A172 (cell line): ENCODE measurements around the gene SMARCB1. TPM values are rescaled to one million over a fixed set of nuclear protein-coding genes. Genes with fewer than 3 reads are reported as not detected.

Experiments
- DNase-seq: peaks from one replicate; pipeline ENCODE4 v3.0.0-alpha.2; 2015; ENCODE audit warnings: low spot score
- total RNA-seq: library from RNA; depleted of rRNA; stranded (reverse); fragments of >200 nt; shearing (Covaris generic); gene quantifications from 2 replicates; pipeline ENCODE4 v1.2.3, GENCODE V29; 2014

Gene SMARCB1
- total RNA-seq, 1 experiment from 2014 or later: 168 TPM

DNA sequence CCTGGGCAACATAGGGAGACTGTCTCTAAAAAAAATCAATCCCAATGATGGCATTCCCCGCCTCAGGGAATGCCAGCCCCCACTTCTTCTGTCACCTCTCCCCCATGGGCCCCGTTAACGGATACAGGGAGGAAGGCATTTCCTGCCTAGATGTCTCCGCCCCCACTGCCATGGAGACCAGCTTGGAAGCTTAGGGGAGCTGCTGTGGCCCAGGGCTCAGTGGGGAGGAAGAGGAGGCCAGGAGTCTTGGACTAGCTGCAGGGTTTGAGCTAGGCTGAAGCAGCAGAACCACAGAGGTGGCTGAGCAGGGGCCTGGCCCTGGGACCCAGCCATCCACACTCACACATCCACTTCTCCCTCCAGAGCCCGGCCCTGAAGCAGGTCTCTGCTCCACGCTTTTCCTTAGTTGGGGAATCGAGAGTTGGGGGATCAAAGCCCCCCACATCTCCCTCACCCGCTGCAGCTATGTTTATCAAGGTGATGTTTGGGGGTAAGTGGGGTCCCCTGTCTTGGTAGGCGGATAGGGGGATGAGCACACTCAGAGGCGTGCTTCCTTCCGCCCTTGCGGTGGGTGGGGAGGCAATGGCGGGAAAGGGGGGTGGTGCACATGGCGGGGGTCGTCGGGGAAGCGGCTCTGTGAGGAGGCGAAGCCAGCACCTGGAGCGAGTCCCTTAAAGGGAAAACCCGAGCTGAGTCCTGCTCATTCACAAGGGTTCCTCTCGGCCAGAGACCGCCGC lies 23.8 kb upstream of the SMARCB1 start, which contains the start of gene C22orf15:
Gene C22orf15 (plus strand): TSS at position 149 of the 737 bp plus-strand sequence. CDS start 317 bp downstream, at position 466.
- peak; percentile 46 for DNase-seq

DNA sequence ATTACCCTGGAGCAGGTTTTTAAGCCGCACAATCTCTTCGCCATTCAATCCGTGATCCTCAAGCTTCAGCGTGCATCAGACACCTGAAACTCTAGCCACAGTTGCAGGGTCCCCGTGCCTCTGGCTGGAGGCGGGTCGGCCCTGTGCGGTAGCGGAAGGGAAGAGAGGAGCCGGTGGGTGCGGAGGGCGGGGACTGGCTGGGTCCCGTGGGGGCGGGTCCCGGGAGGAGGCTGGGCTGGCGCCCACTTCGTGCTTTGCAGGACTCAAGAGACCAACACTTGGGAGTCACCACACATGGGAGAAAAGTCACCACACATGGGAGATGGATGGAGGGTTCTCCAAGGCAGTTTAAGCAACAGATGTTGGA lies 23.2 kb upstream of the SMARCB1 start:
- no peak for DNase-seq

DNA sequence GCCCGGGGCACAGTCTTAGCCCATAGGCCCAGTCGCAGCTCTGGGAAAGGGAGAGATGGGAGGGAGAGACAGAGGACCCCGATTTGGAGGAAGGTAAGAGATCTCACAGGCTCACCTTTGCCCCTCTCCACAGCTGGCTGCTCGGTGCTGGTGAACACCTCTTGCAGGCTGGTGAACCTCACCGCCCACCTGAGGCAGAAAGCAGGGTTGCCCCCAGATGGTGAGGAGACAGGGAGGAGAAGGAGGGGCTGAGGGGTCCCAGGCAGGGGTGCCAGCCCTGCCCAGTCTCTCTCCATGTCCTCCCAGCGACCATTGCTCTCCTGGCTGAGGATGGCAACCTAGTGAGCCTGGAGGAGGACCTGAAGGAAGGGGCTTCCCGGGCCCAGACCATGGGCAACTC lies 22.8 kb upstream of the SMARCB1 start:
- no peak for DNase-seq

GRCh38 chr22:23764899-23765881 lies 21.6 kb upstream of the SMARCB1 start:
- no peak for DNase-seq

- DNase-seq: no peak
Measured at GRCh38 chr22:23767303-23767672, 19.5 kb upstream of the SMARCB1 start.

DNA sequence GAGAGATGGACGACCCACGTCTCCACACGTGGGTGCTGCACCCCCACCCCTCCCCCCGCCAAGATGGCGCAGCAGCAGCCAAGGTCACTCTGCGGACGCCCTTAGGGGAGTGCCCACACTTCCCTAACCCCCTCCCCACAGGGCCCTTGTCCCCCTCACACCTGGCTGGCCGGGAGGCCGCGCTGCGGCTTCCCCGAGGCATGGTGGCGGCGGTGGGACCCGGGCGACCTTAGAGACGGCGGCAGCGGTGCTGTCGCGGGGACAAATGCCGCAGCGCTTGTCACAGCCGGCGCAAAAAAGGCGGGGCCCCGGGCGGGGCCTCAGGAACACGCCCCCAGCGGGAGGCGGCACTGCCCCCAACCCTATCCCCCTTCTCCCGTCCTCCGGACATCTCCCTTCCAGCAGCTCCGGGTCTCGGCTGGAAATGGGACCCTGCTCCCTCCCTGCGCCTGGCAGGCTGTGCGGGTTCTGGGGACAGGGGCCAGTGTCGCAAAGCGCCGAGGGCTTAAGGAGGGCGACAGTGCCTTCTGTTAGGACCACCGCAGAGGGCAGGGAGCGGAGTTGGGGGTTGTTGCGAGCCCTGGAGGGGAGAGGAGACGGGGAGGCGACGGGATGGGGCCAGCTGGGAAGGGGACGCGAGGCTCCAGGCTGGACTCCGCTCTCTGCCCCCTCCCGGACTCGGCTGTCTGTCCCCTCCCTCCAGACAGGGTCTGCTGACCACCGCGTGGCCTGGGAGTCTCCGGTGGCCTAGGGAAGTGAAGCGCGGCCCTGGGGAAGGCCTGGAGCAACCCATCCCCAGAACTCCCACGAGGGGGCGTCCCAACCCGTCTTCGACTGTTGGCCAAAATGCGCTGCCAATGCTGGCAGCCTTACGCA lies 18.9 kb upstream of the SMARCB1 start, which contains the start of gene CHCHD10:
Gene CHCHD10 (minus strand): TSS at position 300 of the 876 bp plus-strand sequence. CDS start 98 bp downstream, at position 202.
- no peak for DNase-seq

GRCh38 chr22:23769321-23769965 lies 17.3 kb upstream of the SMARCB1 start:
- DNase-seq: no peak

DNA sequence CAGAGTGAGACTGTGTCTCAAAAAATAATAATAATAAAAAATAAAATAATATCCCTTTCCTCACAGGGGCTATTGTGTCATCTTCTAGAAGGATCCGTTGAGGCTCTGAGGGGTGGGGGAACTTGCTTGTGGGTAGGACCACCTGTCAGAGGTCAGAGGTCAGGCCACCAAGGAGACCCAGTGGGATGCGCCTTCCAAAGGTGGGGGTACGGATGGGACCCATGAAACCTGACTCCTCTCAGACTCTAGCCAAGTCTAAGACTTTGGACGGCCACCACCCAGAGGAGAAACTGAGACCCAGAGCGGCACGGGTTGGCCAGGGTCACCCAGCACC lies 14.5 kb upstream of the SMARCB1 start:
- no peak for DNase-seq

DNA sequence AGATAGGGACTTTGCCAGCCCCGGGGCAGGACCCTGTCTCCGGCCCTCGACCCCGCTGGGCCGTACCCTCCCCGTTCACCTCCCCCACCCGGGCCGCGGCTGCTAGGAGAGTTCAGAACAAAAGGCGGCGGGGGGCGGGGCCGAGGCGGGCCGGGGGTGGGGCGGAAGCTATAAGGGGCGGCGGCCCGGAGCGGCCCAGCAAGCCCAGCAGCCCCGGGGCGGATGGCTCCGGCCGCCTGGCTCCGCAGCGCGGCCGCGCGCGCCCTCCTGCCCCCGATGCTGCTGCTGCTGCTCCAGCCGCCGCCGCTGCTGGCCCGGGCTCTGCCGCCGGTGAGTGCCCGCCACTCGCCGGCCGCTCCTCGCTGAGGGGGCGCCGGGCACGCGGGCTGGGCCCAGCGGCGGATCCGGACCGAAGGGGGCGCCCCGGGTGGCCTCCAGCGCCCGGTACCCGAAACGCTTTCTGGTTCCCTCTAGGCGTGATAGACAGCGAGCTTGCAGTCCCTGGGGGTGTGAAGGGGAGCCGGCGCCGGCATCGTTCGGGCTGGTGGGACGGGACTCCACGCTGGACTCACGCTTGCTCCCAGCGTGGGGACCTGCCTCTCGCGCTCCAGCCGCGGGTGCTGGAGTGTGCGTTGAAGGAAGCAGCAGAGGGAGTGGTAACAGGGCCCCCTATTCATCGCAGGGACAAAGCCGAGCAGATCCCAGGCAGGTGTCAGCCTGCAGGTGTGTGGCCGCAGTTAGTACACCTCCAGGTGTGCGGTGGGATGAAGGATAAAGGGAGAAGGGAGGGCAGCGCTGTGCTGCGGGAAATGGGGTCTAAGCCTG lies 13.9 kb upstream of the SMARCB1 start, which contains the start of gene MMP11:
Gene MMP11 (plus strand): TSS at position 201 of the 825 bp plus-strand sequence. CDS start 22 bp downstream, at position 223.
- no peak for DNase-seq

- no peak for DNase-seq
Measured at GRCh38 chr22:23773483-23774113, 13.2 kb upstream of the SMARCB1 start.

GRCh38 chr22:23774114-23774921 lies 12.4 kb upstream of the SMARCB1 start:
- no peak for DNase-seq

GRCh38 chr22:23774922-23775436 lies 11.8 kb upstream of the SMARCB1 start:
- DNase-seq: peak; percentile 51

DNA sequence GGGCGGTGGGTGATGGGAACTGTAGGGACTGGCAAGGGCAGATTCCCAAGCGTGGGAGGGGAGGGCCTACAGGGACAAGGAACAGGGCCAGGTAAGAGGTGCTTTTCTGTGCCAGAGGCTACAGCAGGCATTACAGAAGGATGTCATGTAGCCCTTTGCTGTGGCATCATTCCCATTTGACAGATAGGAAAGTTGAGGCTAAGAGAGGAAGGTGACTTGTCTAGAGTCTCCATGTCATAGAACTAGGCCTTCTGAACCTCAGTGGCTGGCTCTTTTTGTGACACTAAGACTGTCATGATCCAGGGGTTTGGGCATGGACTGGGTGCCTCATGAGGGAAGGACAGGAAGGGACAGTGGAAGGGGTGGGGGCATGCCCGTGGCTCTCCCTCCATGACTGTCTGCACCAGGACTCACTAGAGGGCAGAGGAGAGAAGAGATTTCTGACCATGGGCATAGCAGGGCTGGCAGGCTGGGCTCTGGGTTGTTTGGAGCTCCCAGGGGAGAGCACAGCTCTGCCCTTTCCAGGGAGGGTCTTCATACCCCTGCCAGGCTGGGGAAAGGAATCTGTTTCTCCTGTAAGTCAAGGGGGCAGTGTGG lies 10.9 kb upstream of the SMARCB1 start:
- no peak for DNase-seq

- DNase-seq: no peak
Measured at GRCh38 chr22:23777776-23778576, 8.8 kb upstream of the SMARCB1 start.

- no peak for DNase-seq
Measured at GRCh38 chr22:23778577-23778900, 8.2 kb upstream of the SMARCB1 start.

GRCh38 chr22:23779083-23779482 lies 7.7 kb upstream of the SMARCB1 start:
- no peak for DNase-seq

GRCh38 chr22:23779731-23780130 lies 7.0 kb upstream of the SMARCB1 start:
- no peak for DNase-seq
